GM19395 (cell line): ENCODE measurements around the gene POLR3H.

Experiments
- ATAC-seq: cut with Tn5 transposase; IDR thresholded peaks from one replicate; pipeline ENCODE4 v1.9.1; 2021; ENCODE audit warnings: mild to moderate bottlenecking, moderate library complexity; ENCODE audit not compliant: unreplicated experiment

Gene POLR3H

DNA sequence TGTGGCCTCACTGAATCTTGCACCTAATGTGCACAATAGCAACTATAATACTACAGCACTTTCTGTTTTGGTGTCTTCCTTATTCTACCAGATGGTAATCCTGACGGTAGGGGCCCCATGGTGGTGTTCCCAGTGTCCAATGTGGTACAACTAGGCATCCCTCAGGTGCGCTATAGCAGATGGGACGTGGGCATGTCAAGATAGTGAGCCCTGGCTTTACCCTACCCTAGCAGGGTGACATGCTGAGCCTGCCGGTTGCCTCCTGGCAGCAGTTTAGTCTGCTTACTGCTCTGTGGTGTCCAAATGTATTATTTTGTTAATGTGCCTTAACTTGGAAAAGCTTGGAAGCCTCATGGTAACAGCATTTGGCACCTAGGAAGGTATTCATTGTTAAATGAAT is 56.2 kb downstream of the POLR3H start:
- ATAC-seq, result no peak

- no peak for ATAC-seq
These were observed 57.0 kb downstream of the POLR3H start for GRCh38 chr22:41487037-41487935.

DNA sequence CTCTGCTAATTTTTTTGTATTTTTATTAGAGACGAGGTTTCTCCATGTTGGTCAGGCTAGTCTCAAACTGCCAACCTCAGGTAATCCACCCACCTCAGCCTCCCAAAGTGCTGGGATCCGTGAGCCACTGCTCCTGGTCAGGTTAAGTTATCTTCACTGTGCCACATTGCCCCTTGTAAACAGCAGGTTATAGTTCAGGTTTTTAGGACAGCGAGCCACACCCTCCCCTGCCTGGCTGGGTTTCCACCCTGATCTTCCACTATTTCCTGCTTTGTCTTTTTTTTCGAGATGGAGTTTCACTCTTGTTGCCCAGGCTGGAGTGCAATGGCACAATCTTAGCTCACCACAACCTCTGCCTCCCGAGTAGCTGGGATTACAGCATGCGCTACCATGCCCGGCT is 59.2 kb downstream of the POLR3H start:
- no peak for ATAC-seq

- ATAC-seq, result no peak
These were observed 61.8 kb downstream of the POLR3H start for GRCh38 chr22:41482319-41482935.

GRCh38 chr22:41481925-41482318 is 62.3 kb downstream of the POLR3H start:
- no peak for ATAC-seq

DNA sequence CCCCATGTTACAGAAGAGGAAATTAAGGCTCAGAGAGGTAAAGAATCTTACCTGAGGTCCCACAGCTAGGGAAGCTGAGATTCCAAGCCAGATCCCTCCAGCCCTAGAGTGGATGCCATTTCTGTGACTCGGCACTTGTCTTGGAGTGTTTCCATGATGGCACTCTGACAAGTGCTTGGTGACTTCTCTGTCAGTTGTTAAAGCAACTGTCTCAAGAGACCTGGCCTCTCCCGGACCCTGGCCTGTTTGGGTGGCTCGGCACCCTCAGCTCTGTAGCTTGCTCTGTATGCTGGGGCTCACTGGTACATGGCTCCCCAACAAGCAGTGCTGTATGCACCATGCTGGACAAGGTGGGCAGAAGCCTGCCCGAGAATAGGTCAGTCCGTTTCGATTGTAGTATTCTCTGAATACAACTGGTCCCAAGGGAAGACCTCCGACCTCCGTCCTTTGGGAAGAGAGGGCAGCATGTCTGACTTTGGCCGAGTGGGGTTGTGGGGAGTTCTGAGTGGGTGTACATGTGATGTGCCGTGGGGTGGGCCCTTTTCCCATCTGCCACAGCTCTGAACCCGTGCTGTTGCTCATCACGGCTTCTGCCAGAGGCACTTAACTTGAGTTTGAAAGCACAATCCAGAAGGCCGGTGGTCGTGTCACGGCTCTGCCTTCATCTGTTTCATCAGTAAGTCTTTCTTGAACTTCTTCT is 63.0 kb downstream of the POLR3H start:
- no peak for ATAC-seq

GRCh38 chr22:41480397-41480735 is 63.9 kb downstream of the POLR3H start:
- ATAC-seq, result no peak

GRCh38 chr22:41479671-41480396 is 64.4 kb downstream of the POLR3H start:
- no peak for ATAC-seq

GRCh38 chr22:41478891-41479521 is 65.3 kb downstream of the POLR3H start:
- no peak for ATAC-seq

DNA sequence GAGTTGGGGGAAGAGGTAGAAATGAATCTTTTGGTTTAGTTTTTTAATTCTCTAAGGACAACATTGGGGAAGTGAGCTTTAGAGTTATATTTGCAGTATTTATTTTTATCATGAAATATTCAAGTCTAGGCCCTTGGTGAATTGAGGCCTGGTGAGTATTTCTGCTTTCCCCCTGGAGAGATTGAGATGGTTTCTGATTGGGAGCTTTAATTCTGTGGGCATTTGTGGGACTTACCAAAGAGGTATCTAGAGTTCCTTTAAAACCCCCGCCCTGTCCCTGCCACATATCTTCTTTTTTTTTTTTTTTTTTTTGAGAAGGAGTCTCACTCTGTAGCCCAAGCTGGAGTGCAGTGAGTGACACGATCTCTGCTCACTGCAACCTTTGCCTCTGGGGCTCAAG is 65.8 kb downstream of the POLR3H start:
- ATAC-seq, result no peak
